Loucy (cell line): ENCODE data around the gene CDC42EP2.

Source experiments
- H2AFZ ChIP-seq: fragments of 200-600 bp; sonication (generic); 2 replicates; pipeline ENCODE4 v1.6.0; 2016; ENCODE audit warnings: antibody characterized with exemption, mild to moderate bottlenecking, low read length, moderate library complexity
- H3F3A ChIP-seq: fragments of 200-600 bp; 2 replicates; pipeline ENCODE4 v1.6.0; 2016; ENCODE audit warnings: antibody characterized with exemption, low read depth, mild to moderate bottlenecking
- H3K27me3 ChIP-seq: fragments of 200-600 bp; sonication (generic); 2 replicates; pipeline ENCODE4 v1.6.1; 2014; ENCODE audit warnings: low read length, mild to moderate bottlenecking; ENCODE audit not compliant: insufficient read depth, poor library complexity, severe bottlenecking
- H3K36me3 ChIP-seq: fragments of 200-600 bp; sonication (generic); 2 replicates; pipeline ENCODE4 v1.6.1; 2016; ENCODE audit warnings: low read length; ENCODE audit not compliant: insufficient read depth
- H3K4me1 ChIP-seq: fragments of 200-600 bp; sonication (generic); 2 replicates; pipeline ENCODE4 v1.5.1; 2014; ENCODE audit warnings: low read length, mild to moderate bottlenecking; ENCODE audit not compliant: insufficient read depth, poor library complexity, severe bottlenecking
- H3K4me2 ChIP-seq: fragments of 200-600 bp; sonication (generic); 2 replicates; pipeline ENCODE4 v1.6.0; 2014; ENCODE audit warnings: antibody characterized with exemption, low read length, low read depth, mild to moderate bottlenecking; ENCODE audit not compliant: poor library complexity, severe bottlenecking
- H3K4me3 ChIP-seq: fragments of 200-600 bp; sonication (generic); 2 replicates; pipeline ENCODE4 v1.5.1; 2014; ENCODE audit warnings: low read length, mild to moderate bottlenecking, mixed read lengths; ENCODE audit not compliant: poor library complexity, severe bottlenecking
- H3K79me2 ChIP-seq: fragments of 200-600 bp; sonication (generic); 2 replicates; pipeline ENCODE4 v1.6.1; 2014; ENCODE audit warnings: low read length; ENCODE audit not compliant: insufficient read depth
- H3K9ac ChIP-seq: fragments of 200-600 bp; sonication (generic); 2 replicates; pipeline ENCODE4 v1.6.0; 2014; ENCODE audit warnings: mild to moderate bottlenecking, low read depth, low read length, moderate library complexity; ENCODE audit not compliant: poor library complexity, severe bottlenecking
- H3K9me2 ChIP-seq: fragments of 200-600 bp; sonication (generic); replicated peaks from 2 replicates; pipeline ENCODE4 v1.6.1; 2016; ENCODE audit warnings: low read depth, low read length, mixed read lengths
- H3K9me3 ChIP-seq: fragments of 200-600 bp; sonication (generic); 2 replicates; pipeline ENCODE4 v1.6.1; 2014; ENCODE audit warnings: mild to moderate bottlenecking, antibody characterized with exemption, low read length, low read depth; ENCODE audit not compliant: insufficient read depth
- H4K20me1 ChIP-seq: fragments of 200-600 bp; sonication (generic); 2 replicates; pipeline ENCODE4 v1.6.0; 2014; ENCODE audit warnings: antibody characterized with exemption, low read length, mild to moderate bottlenecking; ENCODE audit not compliant: insufficient read depth, poor library complexity, severe bottlenecking
- CTCF ChIP-seq: fragments of 200-600 bp; sonication (generic); conservative IDR thresholded peaks from 2 replicates; pipeline ENCODE4 v1.5.1; 2014; ENCODE audit warnings: mild to moderate bottlenecking, antibody characterized with exemption, low read length
- EZH2phosphoT487 ChIP-seq: fragments of 200-600 bp; IDR thresholded peaks from 2 replicates; pipeline ENCODE4 v1.6.1; 2018; ENCODE audit warnings: antibody characterized with exemption, mild to moderate bottlenecking, moderate library complexity, borderline replicate concordance

CDC42EP2 gene

GRCh38 chr11:65321828-65322485 lies 7.3 kb downstream of the CDC42EP2 start:
- H3K9me3 ChIP-seq: no peaks in the 10 kb centered on the region
- no peaks in the 10 kb centered on the region for H3K79me2 ChIP-seq
- TF ChIP-seq EZH2phosphoT487: no peak
- TF ChIP-seq CTCF: no peak
- H3K27me3 ChIP-seq: no peaks in the 10 kb centered on the region
- no peaks in the 10 kb centered on the region for H3K4me1 ChIP-seq
- no peaks in the 10 kb centered on the region for H3F3A ChIP-seq
- H3K4me2 ChIP-seq: no peak overlapping the region
- H3K4me3 ChIP-seq: no peak overlapping the region
- no peak overlapping the region for H3K9ac ChIP-seq
- no peaks in the 10 kb centered on the region for H3K9me2 ChIP-seq
- H2AFZ ChIP-seq: no peak overlapping the region
- H3K36me3 ChIP-seq: no peaks in the 10 kb centered on the region
- no peaks in the 10 kb centered on the region for H4K20me1 ChIP-seq

- H3K9ac ChIP-seq: no peak overlapping the region
- no peak overlapping the region for H3K4me3 ChIP-seq
- H3K9me3 ChIP-seq: no peaks in the 10 kb centered on the region
- H3K36me3 ChIP-seq: no peaks in the 10 kb centered on the region
- no peaks in the 10 kb centered on the region for H3K79me2 ChIP-seq
- H3F3A ChIP-seq: no peaks in the 10 kb centered on the region
- no peak overlapping the region for H2AFZ ChIP-seq
- no peaks in the 10 kb centered on the region for H4K20me1 ChIP-seq
- no peaks in the 10 kb centered on the region for H3K27me3 ChIP-seq
- no peak overlapping the region for H3K4me2 ChIP-seq
- no peak for TF ChIP-seq EZH2phosphoT487
- TF ChIP-seq CTCF: no peak
- no peaks in the 10 kb centered on the region for H3K4me1 ChIP-seq
- no peaks in the 10 kb centered on the region for H3K9me2 ChIP-seq
Measured at GRCh38 chr11:65323813-65324212, 9.1 kb downstream of the CDC42EP2 start.

GRCh38 chr11:65325435-65325834 lies 10.8 kb downstream of the CDC42EP2 start:
- no peak overlapping the region for H3K4me3 ChIP-seq
- no peaks in the 10 kb centered on the region for H3K9me2 ChIP-seq
- H3K4me1 ChIP-seq: no peaks in the 10 kb centered on the region
- no peak overlapping the region for H3K4me2 ChIP-seq
- no peaks in the 10 kb centered on the region for H3F3A ChIP-seq
- no peaks in the 10 kb centered on the region for H4K20me1 ChIP-seq
- H3K27me3 ChIP-seq: no peaks in the 10 kb centered on the region
- TF ChIP-seq EZH2phosphoT487: no peak
- TF ChIP-seq CTCF: no peak
- H3K9me3 ChIP-seq: no peaks in the 10 kb centered on the region
- no peak overlapping the region for H2AFZ ChIP-seq
- H3K79me2 ChIP-seq: no peaks in the 10 kb centered on the region
- H3K9ac ChIP-seq: no peak overlapping the region
- no peaks in the 10 kb centered on the region for H3K36me3 ChIP-seq
